ENCODE results near the gene CCL13.
"Not testable (repeated sequence)": the region's sequence is repeated elsewhere in the genome, so short reads cannot be mapped to it uniquely, and the experiment has no call there.

CCL13 gene

GRCh38 chr17:34356194-34356593 is at the start of gene CCL13:
CCL13 (plus strand) TSS chr17:34356480; CDS start chr17:34356527, 47 bp downstream.
- no peak for DNase-seq (ENCODE audit: low read depth in 4 of 4, low spot score in 1 of 4)

- DNase-seq (ENCODE audit: low read depth in 4 of 4, low spot score in 1 of 4) = no peak
These were observed 49.2 kb upstream of the CCL13 start for GRCh38 chr17:34307110-34307509.

GRCh38 chr17:34308371-34308770 is 47.9 kb upstream of the CCL13 start:
- no peak for DNase-seq (ENCODE audit: low read depth in 4 of 4, low spot score in 1 of 4)

- no peak for DNase-seq (ENCODE audit: low read depth in 4 of 4, low spot score in 1 of 4)
These were observed 45.0 kb upstream of the CCL13 start for GRCh38 chr17:34311291-34311690.

GRCh38 chr17:34312080-34312479 is 44.2 kb upstream of the CCL13 start:
- DNase-seq (ENCODE audit: low read depth in 4 of 4, low spot score in 1 of 4) = no peak

GRCh38 chr17:34313164-34313563 is 43.1 kb upstream of the CCL13 start:
- DNase-seq (ENCODE audit: low read depth in 4 of 4, low spot score in 1 of 4) = no peak

GRCh38 chr17:34314279-34314678 is 42.0 kb upstream of the CCL13 start:
- DNase-seq (ENCODE audit: low read depth in 4 of 4, low spot score in 1 of 4) = no peak

- no peak for DNase-seq (ENCODE audit: low read depth in 4 of 4, low spot score in 1 of 4)
These were observed 37.8 kb upstream of the CCL13 start for GRCh38 chr17:34318474-34318873.

- DNase-seq (ENCODE audit: low read depth in 4 of 4, low spot score in 1 of 4) = no peak
These were observed 37.2 kb upstream of the CCL13 start, which contains the start of gene CCL8 for GRCh38 chr17:34319039-34319483. CCL8 (plus strand) TSS chr17:34319435; CDS start chr17:34319502, 67 bp downstream.

GRCh38 chr17:34321964-34322363 is 34.3 kb upstream of the CCL13 start:
- no peak for DNase-seq (ENCODE audit: low read depth in 4 of 4, low spot score in 1 of 4)

- not testable (repeated sequence) for DNase-seq (ENCODE audit: low read depth in 4 of 4, low spot score in 1 of 4)
These were observed 28.7 kb upstream of the CCL13 start for GRCh38 chr17:34327580-34327979.

GRCh38 chr17:34337701-34338100 is 18.6 kb upstream of the CCL13 start:
- no peak for DNase-seq (ENCODE audit: low read depth in 4 of 4, low spot score in 1 of 4)

- DNase-seq (ENCODE audit: low read depth in 4 of 4, low spot score in 1 of 4) = no peak
These were observed 17.0 kb upstream of the CCL13 start for GRCh38 chr17:34339138-34339770.

GRCh38 chr17:34341916-34342315 is 14.4 kb upstream of the CCL13 start:
- DNase-seq (ENCODE audit: low read depth in 4 of 4, low spot score in 1 of 4) = no peak

GRCh38 chr17:34347063-34347462 is 9.2 kb upstream of the CCL13 start:
- DNase-seq (ENCODE audit: low read depth in 4 of 4, low spot score in 1 of 4) = no peak

GRCh38 chr17:34349751-34350150 is 6.5 kb upstream of the CCL13 start:
- DNase-seq (ENCODE audit: low read depth in 4 of 4, low spot score in 1 of 4) = no peak

- no peak for DNase-seq (ENCODE audit: low read depth in 4 of 4, low spot score in 1 of 4)
These were observed 5.2 kb upstream of the CCL13 start for GRCh38 chr17:34351096-34351495.

GRCh38 chr17:34352191-34352590 is 4.1 kb upstream of the CCL13 start:
- DNase-seq (ENCODE audit: low read depth in 4 of 4, low spot score in 1 of 4) = no peak

- DNase-seq (ENCODE audit: low read depth in 4 of 4, low spot score in 1 of 4) = no peak
These were observed 1.6 kb upstream of the CCL13 start for GRCh38 chr17:34354637-34355036.

- no peak for DNase-seq (ENCODE audit: low read depth in 4 of 4, low spot score in 1 of 4)
These were observed 1.1 kb downstream of the CCL13 start for GRCh38 chr17:34357398-34357797.

- DNase-seq (ENCODE audit: low read depth in 4 of 4, low spot score in 1 of 4) = no peak
These were observed 2.4 kb downstream of the CCL13 start for GRCh38 chr17:34358631-34359030.

- DNase-seq (ENCODE audit: low read depth in 4 of 4, low spot score in 1 of 4) = no peak
These were observed 4.5 kb downstream of the CCL13 start for GRCh38 chr17:34360601-34361270.

Measured in stimulated activated CD4-positive, alpha-beta T cell treated with anti-CD3 and anti-CD28 coated beads, Interleukin-1b, Interleukin-23, amount 100 ng/mL, for 24 hours (primary cell).